Frontal cortex (tissue), 4 donors: ENCODE results near the gene CREG1. TPM values are rescaled to one million over a fixed set of nuclear protein-coding genes. Genes with fewer than 3 reads are reported as not detected.

Experiments used
- DNase-seq, 2 donors: peaks; one replicate each; pipeline ENCODE4 v3.0.0; 2012; ENCODE audit warnings: low spot score in 2 of 2
- FAIRE-seq: peaks from 2 replicates; lab custom pipeline; 2012; peaks lifted over from hg19 to GRCh38; lab: Jason Lieb, UNC
- total RNA-seq: library from RNA; depleted of rRNA; stranded (reverse); fragments of >200 nt; gene quantifications from one replicate; pipeline ENCODE4 v1.2.3, GENCODE V29; 2014
- donor health status: control.
- donor health status: control.
- donor health status: control.

Gene CREG1
- total RNA-seq, 1 donor from 2014 or later = 42.4 TPM

GRCh38 chr1:167538657-167539056 lies 14.9 kb downstream of the CREG1 start:
- DNase-seq (no peak), FAIRE-seq (no peak)

DNA sequence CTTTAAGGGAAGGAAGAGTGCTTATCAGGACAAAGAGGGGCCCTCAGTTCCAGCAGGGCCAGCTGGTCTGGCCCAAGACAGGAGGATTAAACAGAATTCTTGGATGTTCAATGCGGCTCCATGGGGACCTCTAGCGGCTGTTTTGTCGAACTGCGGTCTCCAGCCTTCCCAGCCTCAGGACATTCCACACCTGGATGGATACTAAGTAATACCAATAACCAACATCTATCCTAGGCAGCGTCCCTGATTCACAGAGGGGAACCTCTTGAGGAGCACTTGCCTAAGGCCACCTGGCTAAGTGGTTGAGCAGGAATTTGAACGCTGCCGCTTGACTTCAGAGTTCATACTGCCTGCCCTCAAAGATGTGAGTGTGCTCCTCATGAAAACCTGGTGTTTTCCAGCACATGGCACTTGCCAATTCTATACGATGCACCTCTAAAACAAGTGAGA lies 19.7 kb downstream of the CREG1 start:
- FAIRE-seq (no peak), DNase-seq (peak; percentile 40 to 77)

- DNase-seq (no peak), FAIRE-seq (no peak)
These were observed 20.4 kb downstream of the CREG1 start for GRCh38 chr1:167532964-167533824.

GRCh38 chr1:167532375-167532774 lies 21.2 kb downstream of the CREG1 start:
- DNase-seq (no peak), FAIRE-seq (no peak)

GRCh38 chr1:167529829-167530474 lies 23.6 kb downstream of the CREG1 start:
- FAIRE-seq (no peak), DNase-seq (no peak)

GRCh38 chr1:167528057-167528728 lies 25.4 kb downstream of the CREG1 start:
- FAIRE-seq (no peak), DNase-seq (no peak)

DNA sequence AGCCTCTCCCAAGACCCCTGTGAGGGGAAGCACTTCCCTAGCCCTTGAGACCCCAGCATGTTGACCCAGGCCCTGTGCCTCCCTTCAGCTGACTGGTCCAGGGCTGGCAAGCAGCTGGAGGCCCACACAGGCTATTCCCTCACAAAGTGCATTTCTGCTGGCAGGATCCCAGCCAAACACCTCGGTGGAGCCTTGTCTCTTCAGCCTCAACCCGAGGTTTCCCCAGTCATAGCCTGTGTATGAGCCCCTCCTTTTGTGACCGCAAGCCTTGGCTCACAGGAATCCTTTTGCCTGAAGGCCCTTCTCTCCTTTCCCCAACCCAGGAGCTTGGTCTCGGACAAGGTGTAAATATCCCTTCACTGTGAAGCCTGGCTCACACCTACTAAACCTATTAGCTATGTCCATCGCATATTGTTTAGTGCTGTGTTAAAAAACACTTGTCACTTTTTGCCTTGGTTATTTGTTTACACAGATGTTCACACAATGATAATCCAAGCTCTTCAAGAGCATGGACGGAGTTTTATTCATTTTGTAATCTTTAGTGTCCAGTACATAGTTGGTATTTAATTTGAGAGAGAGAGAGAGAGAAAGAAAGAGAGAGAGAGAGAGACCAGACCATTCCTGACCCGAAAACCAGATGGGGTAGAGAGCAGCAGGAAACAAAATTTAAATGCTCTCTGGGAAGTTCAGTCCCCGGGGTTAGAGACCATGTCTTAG lies 26.7 kb downstream of the CREG1 start:
- DNase-seq (no peak), FAIRE-seq (no peak)

- DNase-seq = peak in 1 of 2 donors; percentile 38
- FAIRE-seq = peak; percentile 79
These were observed 28.9 kb downstream of the CREG1 start for GRCh38 chr1:167524651-167525050.

GRCh38 chr1:167522246-167522645 lies 31.3 kb downstream of the CREG1 start:
- FAIRE-seq (no peak), DNase-seq (no peak)

GRCh38 chr1:167520711-167521206 lies 32.8 kb downstream of the CREG1 start:
- FAIRE-seq = peak; percentile 33
- peak in 1 of 2 donors; percentile 24 for DNase-seq

GRCh38 chr1:167518331-167518700 lies 35.2 kb downstream of the CREG1 start, which contains the start of gene CD247:
Gene CD247, minus strand, starts transcription at chr1:167518529. Its CDS starts 64 bp downstream, at chr1:167518465.
- DNase-seq (no peak), FAIRE-seq (no peak)

DNA sequence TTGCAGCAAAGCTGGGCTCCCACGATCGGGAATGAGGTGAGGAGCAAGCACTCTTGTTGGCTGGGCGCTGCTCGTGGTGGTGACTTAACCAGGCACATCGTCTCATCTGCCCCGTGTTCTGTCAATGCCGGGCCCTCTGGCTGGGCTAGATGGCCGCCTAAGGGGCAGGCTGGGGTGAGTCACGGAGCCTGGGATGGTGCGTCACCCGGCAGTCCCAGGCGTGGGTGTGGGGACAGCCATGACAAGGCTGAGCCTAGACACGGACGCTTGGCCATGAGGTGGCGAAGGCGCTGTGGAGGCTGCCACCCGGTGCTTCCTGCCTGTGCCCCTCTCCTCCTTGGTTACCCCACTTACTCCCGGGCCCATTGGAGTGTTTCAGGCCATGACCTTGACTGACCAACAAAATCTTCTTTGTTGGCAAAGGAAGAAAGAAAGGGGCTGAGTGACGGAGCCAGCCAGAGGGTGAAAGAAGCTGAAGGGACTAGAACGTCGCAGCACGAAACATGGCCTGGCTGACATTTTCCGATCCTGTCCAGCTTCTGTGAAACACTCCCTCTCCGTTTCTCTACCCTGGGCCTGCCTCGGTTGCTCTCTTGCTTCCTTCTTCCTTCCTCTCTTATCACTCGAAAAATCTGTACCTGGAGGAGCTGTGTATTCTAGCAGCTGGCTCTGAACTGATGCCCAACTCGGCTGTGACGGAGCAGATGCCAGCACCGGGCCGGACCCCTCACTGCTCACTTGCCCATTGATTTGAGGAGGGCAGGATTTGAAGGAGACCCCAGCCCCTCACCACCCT lies 35.8 kb downstream of the CREG1 start:
- FAIRE-seq = no peak
- DNase-seq = no peak

DNA sequence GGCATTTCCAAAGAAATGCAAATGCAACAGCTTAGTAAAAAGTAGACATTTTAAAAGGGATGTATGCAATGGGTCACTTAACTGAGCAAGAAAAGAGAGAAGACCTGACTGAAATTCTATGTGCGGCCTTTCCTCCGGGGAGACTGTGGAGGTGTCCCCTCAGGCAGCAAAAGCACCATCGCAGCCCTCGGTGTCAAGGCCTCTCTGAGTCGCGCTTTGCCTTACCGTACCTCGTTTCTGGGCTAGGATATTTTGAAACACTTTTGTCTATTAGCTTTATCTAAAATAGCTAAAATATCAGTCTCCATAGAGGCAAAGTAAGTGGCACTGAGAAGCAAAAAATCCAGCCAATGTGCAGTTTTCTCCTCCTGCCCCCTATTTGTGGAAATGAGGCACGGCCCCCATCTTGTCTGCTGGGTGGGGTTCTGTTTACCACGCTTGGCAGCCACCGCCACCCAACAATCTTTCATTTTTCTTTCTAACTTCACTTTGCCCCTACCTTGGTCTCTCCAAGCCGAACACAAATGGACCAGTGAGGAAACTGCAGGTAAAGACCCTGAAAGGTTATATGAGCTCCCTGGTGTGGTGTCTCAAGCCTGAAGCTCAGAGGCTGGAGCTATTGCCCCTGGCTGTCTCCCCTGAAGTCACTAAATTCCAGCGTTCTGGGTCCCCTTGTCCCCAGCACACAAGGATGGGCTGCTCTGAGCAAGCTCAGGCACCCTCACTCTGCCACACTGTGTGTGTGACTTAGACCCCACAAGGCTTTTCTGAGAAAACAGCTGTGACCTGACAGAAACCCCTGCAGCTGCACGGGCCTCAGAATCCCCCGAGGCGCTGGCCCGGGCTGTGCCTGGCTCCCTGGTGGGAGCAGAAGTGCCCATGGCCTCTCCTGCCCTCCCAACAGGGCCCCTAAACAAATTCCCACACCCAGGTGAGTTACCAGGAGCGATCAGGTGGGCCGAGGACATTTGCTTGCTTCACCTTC lies 36.9 kb downstream of the CREG1 start:
- FAIRE-seq (no peak), DNase-seq (no peak)

DNA sequence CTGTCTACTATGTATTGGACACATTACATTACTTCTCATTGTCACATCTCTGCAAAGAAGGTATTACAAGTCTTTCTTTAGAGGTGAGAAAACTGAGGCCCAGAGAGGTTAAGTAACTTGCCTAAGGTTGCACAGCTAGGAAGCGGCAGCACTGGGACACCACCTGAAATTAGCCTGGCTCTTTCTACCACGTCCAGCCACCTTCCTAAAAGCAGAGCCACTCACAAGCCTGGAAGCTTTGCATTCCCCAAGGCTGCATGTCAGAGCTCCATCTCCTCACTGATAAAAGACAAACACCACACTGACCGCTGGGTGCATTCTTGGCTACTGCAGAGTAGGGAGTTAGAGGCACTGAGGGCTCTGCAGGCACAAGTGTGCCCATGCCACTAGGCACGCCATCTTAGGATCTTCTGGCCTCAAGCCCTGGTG lies 37.7 kb downstream of the CREG1 start:
- no peak for FAIRE-seq
- no peak for DNase-seq

DNA sequence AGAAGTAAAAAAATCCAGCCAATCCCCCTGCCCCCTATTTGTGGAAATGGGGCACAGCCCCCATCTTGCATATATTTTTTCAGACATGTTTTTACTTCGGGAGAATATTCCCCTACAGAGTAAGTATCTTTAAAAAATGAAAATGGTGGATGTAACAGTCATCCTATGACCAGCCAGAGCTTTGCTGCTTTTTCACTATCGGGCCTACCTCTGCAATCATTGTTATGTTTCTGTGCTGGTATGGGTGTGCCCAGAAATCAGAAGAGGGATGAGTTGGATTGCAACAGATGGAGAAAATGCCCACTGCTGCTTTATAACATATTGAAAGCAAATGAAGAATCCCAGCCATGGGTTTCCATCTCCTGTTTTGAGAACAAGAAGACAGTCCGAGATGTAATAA lies 38.1 kb downstream of the CREG1 start:
- FAIRE-seq (no peak), DNase-seq (no peak)

- FAIRE-seq = no peak
- DNase-seq = no peak
These were observed 39.3 kb downstream of the CREG1 start for GRCh38 chr1:167514288-167514687.

GRCh38 chr1:167512046-167512654 lies 41.4 kb downstream of the CREG1 start:
- DNase-seq (no peak), FAIRE-seq (no peak)
